ENCODE data around the gene PKIG.

GRCh38 chr20:44596010-44596409 lies 13.6 kb downstream of the PKIG start:
- TF ChIP-seq POLR2A (IDR thresholded peaks at IDR 0.05) = no peak
- TF ChIP-seq, protein P1, sequence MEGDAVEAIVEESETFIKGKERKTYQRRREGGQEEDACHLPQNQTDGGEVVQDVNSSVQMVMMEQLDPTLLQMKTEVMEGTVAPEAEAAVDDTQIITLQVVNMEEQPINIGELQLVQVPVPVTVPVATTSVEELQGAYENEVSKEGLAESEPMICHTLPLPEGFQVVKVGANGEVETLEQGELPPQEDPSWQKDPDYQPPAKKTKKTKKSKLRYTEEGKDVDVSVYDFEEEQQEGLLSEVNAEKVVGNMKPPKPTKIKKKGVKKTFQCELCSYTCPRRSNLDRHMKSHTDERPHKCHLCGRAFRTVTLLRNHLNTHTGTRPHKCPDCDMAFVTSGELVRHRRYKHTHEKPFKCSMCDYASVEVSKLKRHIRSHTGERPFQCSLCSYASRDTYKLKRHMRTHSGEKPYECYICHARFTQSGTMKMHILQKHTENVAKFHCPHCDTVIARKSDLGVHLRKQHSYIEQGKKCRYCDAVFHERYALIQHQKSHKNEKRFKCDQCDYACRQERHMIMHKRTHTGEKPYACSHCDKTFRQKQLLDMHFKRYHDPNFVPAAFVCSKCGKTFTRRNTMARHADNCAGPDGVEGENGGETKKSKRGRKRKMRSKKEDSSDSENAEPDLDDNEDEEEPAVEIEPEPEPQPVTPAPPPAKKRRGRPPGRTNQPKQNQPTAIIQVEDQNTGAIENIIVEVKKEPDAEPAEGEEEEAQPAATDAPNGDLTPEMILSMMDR (IDR thresholded peaks at IDR 0.05) = no peak
